ENCODE measurements around the gene SAFB.

- TF ChIP-seq CTCF (conservative IDR thresholded peaks at IDR 0.05) (no peak), EZH2 (IDR thresholded peaks at IDR 0.05; ENCODE audit: low read depth) (no peak)
These were observed 14.6 kb upstream of the SAFB start for GRCh38 chr19:5608291-5608690.

Data from PC-9 (cell line).